ELR (cell line): Measurements from ENCODE around the gene HERC2.
"Not testable (repeated sequence)": the region's sequence is repeated elsewhere in the genome, so short reads cannot be mapped to it uniquely, and the experiment has no call there.

Experiments used
- DNase-seq: peaks from one replicate; pipeline ENCODE4 v3.0.0-alpha.2; 2015; ENCODE audit warnings: low read depth

The HERC2 gene

GRCh38 chr15:28227303-28227702, 94.7 kb downstream of the HERC2 start:
- DNase-seq = peak; percentile 42

GRCh38 chr15:28222612-28223011, 99.4 kb downstream of the HERC2 start:
- DNase-seq = not testable (repeated sequence)

DNA sequence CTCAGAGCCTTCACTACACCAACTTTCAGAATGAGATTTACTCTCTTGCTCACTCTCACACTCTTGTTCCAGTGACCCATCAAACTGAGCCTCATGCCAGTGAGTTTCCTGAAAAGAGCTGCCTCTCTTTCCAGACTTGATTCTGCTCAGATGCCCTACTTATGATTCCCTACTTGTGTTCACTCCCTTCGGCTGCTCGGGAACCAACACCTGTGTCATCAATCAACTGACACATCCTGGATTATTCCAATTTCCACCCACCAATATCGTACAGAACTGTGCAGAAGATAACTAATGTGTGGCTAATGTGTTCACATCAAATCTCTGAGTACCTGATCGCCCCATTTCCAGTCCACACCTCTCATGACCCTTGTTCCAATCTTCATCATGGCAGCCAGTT, 100.3 kb downstream of the HERC2 start:
- not testable (repeated sequence) for DNase-seq

DNA sequence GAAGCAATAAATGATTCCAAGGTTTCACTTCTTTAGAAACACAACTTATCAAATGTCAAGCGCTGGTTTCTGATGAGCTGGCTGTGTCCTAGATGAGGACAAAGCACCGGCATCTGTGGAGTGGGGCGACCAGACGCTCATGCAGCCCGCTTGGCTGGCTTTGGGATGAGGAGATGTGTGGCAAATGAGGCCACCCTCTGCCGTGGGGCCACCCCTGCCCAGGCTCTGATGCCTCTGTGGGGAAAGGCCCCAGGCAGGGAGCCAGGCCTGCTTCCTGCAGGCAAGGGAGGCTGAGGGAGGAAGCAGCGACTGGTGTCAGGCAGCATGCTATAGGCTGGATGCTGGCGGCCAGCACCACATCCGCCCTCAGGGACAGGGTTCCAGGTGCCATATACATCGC, 102.9 kb downstream of the HERC2 start:
- DNase-seq = no peak

DNA sequence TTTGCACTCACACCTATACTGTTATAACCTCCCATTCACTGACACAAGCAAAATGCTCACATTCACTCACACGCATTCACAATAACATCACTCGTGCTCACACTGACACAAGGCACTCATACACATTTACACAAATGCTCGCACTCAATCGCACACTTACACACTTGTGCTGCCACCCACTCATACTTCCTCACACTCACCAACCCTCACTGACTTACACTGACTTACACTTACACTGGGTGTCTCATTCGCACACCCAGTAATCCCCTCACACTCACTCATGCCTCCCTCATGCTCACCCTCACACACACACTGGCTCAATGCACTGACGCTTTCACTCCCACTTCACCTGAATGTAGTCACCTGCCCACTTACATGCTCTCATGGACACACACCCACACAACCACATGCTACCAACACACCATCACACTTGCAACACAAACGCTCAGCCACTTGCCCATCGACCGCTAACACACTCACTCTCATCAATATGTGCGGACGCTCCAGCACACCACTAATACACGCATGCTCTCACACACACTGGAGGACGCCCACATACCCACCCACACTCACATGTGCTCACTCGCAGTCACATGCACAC, 104.9 kb downstream of the HERC2 start:
- not testable (repeated sequence) for DNase-seq

DNA sequence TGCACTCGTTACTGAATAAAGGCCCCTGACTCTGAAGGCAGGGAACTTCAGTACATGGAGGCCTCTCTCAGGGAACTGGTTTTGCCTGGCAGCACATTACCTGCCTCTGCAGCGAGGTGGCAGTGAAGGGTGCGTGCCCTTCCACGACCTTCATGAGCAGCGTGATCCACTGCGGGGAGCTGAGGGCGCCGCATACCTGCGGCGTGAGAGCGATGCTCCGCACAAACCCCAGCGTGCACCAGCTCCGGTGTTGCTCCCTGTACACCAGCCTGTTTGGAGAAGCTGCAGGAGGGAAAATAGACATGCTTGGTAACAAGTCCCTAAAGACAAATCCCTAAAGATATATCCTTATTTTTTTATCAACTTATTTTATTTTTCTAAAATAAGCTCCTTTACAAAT, 106.5 kb downstream of the HERC2 start:
- DNase-seq = not testable (repeated sequence)

DNA sequence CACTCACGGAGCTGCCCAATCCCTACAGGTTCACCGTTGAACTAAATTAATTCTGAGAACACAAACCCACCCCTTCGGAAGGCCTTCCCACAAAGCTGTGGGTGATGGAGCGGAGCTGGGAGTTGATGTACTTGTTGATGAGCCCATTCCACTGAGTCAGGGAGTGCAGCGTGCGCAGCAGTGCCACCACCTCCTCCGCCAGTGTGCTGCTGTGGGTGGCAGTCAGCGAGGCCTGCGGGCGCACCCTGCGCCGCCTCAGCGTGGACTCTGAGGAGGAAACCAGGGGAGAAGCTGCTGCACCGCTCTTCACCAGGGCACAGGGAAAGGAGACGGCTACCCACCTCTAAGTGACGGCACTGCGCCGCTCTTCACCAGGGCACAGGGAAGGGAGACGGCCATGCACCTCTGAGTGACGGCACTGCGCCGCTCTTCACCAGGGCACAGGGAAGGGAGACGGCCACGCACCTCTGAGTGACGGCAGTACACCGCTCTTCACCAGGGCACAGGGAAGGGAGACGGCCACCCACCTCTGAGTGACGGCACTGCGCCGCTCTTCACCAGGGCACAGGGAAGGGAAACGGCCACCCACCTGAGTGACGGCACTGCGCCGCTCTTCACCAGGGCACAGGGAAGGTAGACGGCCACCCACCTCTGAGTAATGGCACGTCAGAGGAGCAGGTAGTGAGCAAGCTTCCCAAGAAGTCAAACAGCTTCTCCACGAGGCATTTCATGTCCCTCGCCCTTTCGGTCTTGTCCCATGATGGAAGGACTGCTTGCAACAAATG, 107.8 kb downstream of the HERC2 start:
- DNase-seq = not testable (repeated sequence)

DNA sequence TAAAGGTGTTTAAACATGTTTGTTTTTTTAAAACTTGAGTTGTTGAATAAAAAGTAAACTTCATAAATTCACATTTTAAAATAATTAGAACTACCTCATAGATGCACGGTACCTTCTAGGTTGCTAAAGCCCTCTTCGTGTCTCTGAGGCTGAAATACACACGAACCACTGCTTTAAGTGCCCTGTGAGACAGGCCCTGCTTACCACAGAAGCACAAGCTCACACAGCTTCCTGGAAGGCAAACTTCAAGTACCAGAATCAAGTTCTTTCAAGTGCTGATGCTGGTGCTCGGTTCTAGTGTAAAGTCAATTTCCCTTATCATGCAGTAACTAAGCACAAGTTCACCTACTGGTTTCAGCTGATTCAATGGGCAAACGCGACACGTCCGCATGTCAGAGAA, 108.6 kb downstream of the HERC2 start:
- DNase-seq = not testable (repeated sequence)

GRCh38 chr15:28208583-28208982, 113.4 kb downstream of the HERC2 start:
- no peak for DNase-seq

GRCh38 chr15:28205640-28206039, 116.3 kb downstream of the HERC2 start:
- DNase-seq = not testable (repeated sequence)

- not testable (repeated sequence) for DNase-seq
These were observed 118.7 kb downstream of the HERC2 start for GRCh38 chr15:28203055-28203828.

GRCh38 chr15:28202124-28202523, 119.9 kb downstream of the HERC2 start:
- DNase-seq = not testable (repeated sequence)

- DNase-seq = not testable (repeated sequence)
These were observed 123.8 kb downstream of the HERC2 start for GRCh38 chr15:28198215-28198614.

GRCh38 chr15:28197694-28198093, 124.3 kb downstream of the HERC2 start:
- DNase-seq = not testable (repeated sequence)

GRCh38 chr15:28196581-28196980, 125.4 kb downstream of the HERC2 start:
- DNase-seq = not testable (repeated sequence)

DNA sequence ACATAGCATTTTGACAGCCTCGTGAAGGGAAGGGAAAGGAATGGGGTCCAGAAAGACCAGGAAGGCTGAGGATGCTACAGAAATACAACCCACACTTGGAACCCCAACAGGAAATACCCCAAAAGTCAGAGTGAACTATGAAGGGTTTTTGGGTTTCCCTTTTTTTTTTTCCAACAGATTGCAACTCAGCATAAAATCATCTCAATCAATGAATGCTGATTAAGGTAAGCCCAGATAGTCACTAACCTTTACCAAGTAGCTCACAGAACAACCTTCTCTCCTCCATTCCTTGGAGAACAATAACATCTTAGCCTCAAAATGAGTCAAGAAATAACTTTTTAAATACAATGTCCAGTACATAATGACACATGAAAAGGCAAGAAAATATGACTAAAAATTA, 129.2 kb downstream of the HERC2 start:
- no peak for DNase-seq

GRCh38 chr15:28191832-28192231, 130.1 kb downstream of the HERC2 start:
- DNase-seq = no peak

DNA sequence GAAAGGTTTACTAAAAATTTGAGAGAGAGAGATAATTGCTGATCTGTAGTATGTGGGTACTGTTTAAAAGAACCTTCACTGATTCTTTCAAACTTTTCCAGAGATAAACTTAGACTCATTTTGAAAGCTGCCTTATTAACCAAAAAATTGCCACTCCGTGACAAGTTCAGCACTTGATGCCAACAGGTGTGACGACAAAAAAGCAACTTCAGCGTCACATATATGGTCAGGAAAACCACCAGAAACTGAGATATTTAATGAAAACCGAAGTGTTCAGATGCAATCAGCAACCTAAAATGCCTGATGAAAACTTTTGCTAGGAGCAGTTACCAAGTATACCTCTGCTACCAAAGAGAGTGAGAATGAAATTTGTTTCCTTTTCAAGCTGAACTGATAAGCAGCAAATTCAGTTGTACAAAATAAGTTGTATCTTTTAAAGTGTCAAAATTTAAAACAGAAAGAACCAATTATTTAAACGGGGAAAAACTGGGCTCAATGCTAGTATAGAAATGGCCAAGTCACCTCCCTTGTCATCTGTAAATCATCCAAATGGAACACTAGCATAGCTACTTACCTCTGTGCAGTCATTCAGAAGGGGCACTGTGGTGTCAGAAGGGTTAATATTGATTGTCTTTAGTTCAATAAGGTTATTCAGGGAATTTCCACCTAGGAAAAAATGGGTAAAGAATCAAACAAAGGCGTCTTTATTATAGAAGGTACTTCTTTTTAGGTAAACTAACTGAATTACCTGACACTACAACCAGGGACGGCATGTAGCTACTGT, 131.4 kb downstream of the HERC2 start:
- no peak for DNase-seq

- DNase-seq = no peak
These were observed 136.7 kb downstream of the HERC2 start for GRCh38 chr15:28185148-28185895.

DNA sequence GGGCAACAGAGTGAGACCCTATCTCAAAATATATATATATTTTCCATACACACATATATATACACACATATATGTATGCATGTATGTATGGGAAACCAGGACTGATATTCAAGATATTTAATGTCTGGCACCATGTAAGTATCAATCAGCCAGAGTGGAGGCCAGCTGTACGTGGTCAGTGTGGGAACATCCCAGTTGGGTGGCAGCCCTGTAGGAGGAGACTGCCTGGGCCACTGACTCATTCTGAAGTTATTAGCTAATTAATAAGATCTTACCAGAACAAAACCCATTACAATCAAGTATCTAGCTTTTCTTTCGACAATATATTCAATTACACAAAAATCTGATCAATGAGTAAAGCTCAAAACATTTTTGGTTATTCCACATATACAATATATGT, 137.8 kb downstream of the HERC2 start:
- peak; percentile 6 for DNase-seq

DNA sequence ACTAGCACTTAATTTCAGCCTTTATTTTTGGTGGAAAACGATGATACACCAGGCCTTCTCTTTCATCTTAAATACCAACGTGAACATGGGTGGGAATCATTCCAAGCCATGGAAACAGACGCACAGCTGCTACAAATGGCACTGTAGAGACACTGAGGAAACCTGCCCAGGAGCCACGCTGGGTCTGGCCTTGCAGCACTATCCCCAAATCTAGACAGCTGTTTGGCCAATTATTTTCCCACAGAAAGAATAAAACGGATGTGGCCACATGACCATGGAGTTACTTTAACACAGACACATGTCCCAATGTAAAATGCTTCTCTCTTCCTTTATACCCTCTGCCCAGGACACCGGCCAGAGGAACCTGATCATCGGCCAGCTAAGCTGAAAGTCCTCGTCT, 139.2 kb downstream of the HERC2 start:
- no peak for DNase-seq
